Natural killer cell (primary cell): ENCODE results near the gene ZNF611. TPM values are rescaled to one million over a fixed set of nuclear protein-coding genes. Genes with fewer than 3 reads are reported as not detected.

Experiments
- ATAC-seq, 3 donors: fragments of 150-1000 bp in 2 of 3; fragments of 200-7000 bp in 1 of 3; cut with Tn5 transposase; 1 replicate in 1 of 3; 2 replicates in 2 of 3; pipeline ENCODE4 v1.10.0; 2021; ENCODE audit warnings: mild to moderate bottlenecking in 2 of 3, moderate library complexity in 2 of 3
- DNase-seq, 2 donors: peaks; one replicate each; pipeline versions ENCODE4 v3.0.0 to v3.0.0-alpha.2; 2013 to 2021; ENCODE audit warnings: mixed read lengths in 1 of 2
- H3K27ac ChIP-seq: one replicate; pipeline ENCODE4 v1.5.1; 2013; ENCODE audit warnings: mild to moderate bottlenecking, low read length
- H3K27me3 ChIP-seq: one replicate; pipeline ENCODE4 v1.6.1; 2013; ENCODE audit warnings: low read length; ENCODE audit not compliant: control insufficient read depth, insufficient read depth
- H3K36me3 ChIP-seq: one replicate; pipeline ENCODE4 v1.6.1; 2013; ENCODE audit warnings: low read length; ENCODE audit not compliant: control insufficient read depth, insufficient read depth
- H3K4me1 ChIP-seq: one replicate; pipeline ENCODE4 v1.6.1; 2013; ENCODE audit warnings: low read length; ENCODE audit not compliant: control insufficient read depth, insufficient read depth
- H3K4me3 ChIP-seq: one replicate; pipeline ENCODE4 v1.5.1; 2013; ENCODE audit warnings: low read length
- H3K9me3 ChIP-seq: one replicate; pipeline ENCODE4 v1.6.1; 2013; ENCODE audit warnings: low read length; ENCODE audit not compliant: control insufficient read depth, insufficient read depth
- H3K27ac Mint-ChIP-seq, 2 donors: one replicate each; pipeline ENCODE4 v1.8.0; 2022; ENCODE audit warnings: mild to moderate bottlenecking in 2 of 2, mixed read lengths in 2 of 2, moderate library complexity in 1 of 2
- H3K27me3 Mint-ChIP-seq, 2 donors: one replicate each; pipeline ENCODE4 v1.8.0; 2022; ENCODE audit warnings: low read depth in 2 of 2, mixed read lengths in 2 of 2
- H3K36me3 Mint-ChIP-seq: one replicate; pipeline ENCODE4 v1.8.0; 2022; ENCODE audit warnings: mixed read lengths
- H3K4me1 Mint-ChIP-seq, 2 donors: one replicate each; pipeline ENCODE4 v1.8.0; 2022; ENCODE audit warnings: mixed read lengths in 2 of 2
- H3K4me3 Mint-ChIP-seq: one replicate; pipeline ENCODE4 v1.8.0; 2022; ENCODE audit warnings: mild to moderate bottlenecking, moderate library complexity, mixed read lengths
- H3K9me3 Mint-ChIP-seq, 2 donors: one replicate each; pipeline ENCODE4 v1.8.0; 2022; ENCODE audit warnings: mixed read lengths in 2 of 2
- CTCF ChIP-seq: fragments of 200-600 bp; IDR thresholded peaks from one replicate; pipeline ENCODE4 v1.8.0; 2022; ENCODE audit warnings: antibody characterized with exemption
- WGBS: methylation state at CpG from one replicate; pipeline ENCODE4 v1.1.7; 2013; ENCODE audit warnings: missing lambda C conversion rate; ENCODE audit not compliant: insufficient coverage; 5-methylcytosine and 5-hydroxymethylcytosine counted together
- intact Hi-C: fragments of 100-400 bp; cut with micrococcal nuclease; formaldehyde crosslinking; loops from one replicate; pipeline ENCODE4 v1.14.2; 2022
- total RNA-seq, 4 donors: library from RNA; stranded (reverse); fragments of 120-200 nt in 1 of 4; gene quantifications; one replicate each; pipeline versions ENCODE4 v1.2.3 to v1.2.4, GENCODE V29; 2013 to 2022

ZNF611 gene
- total RNA-seq, 3 donors from 2014 or later (not counting 1 experiment from before 2014, with no cell fraction given): 41.2 to 58.0 (median 44.2) TPM

DNA sequence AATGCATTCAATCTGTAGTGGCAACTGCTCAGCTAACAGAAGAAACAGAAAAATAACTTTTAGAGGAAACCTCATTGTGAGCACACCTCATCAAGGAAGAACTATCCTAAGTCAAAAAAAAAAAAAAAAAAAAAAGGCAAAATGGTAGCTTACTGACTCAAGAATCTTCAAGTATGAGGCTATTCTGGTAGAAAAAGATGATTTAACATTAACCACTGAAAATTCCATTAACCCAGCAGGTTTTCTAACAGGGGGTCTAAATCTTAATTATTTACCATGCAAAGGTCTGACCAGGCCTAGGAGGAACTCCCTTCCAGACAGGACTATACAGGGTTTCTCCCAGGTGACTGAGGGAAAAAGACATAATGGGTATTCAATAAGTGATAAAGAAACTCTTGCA lies 68.3 kb downstream of the ZNF611 start:
- no peak for DNase-seq
- Mint-ChIP-seq H3K27me3 (no peaks in the 10 kb centered on the region), H3K9me3 (no peaks in the 10 kb centered on the region), H3K27ac (peak overlapping the region in 1 of 2 donors; percentile 56), H3K4me1 (peaks cover 8 to 18% of the 10 kb centered on the region in 2 donors), H3K4me3 (no peak overlapping the region), H3K36me3 (no peaks in the 10 kb centered on the region)
- intact Hi-C loops: no loop called here
- ATAC-seq: no peak
- no peak overlapping the region for H3K27ac ChIP-seq
- no peaks in the 10 kb centered on the region for H3K27me3 ChIP-seq
- no peaks in the 10 kb centered on the region for H3K9me3 ChIP-seq
- H3K4me1 ChIP-seq: no peaks in the 10 kb centered on the region
- no peak overlapping the region for H3K4me3 ChIP-seq
- H3K36me3 ChIP-seq: peaks cover 3% of the 10 kb centered on the region
- TF ChIP-seq CTCF: no peak

DNA sequence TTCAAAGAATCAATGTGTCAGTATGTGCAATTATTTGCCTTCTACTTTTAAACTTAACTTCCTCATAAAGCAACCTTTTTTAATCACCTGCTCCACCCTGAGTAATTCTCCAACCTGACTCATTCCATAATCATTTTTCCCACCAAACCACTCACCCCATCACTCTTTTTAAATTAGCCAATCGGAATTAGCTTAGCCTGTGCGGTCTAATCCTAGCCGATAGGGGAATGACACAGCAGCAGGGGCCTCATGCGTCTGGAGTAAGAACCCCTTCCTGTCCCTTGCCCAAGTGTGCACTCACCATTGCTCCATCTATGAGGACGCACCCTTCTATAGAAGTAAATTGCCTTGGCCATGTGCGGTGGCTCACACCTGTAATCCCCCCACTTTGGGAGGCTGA lies 69.3 kb downstream of the ZNF611 start:
- Mint-ChIP-seq H3K4me1 (peaks cover 15 to 20% of the 10 kb centered on the region in 2 donors), H3K27ac (peak overlapping the region; percentile 6 to 56), H3K27me3 (no peaks in the 10 kb centered on the region), H3K36me3 (no peaks in the 10 kb centered on the region), H3K4me3 (no peak overlapping the region), H3K9me3 (no peaks in the 10 kb centered on the region)
- Histone ChIP-seq H3K4me3 (no peak overlapping the region), H3K27me3 (no peaks in the 10 kb centered on the region), H3K9me3 (no peaks in the 10 kb centered on the region), H3K27ac (no peak overlapping the region), H3K36me3 (peaks cover 3% of the 10 kb centered on the region), H3K4me1 (no peaks in the 10 kb centered on the region)
- ATAC-seq: no peak
- WGBS: 100% methylated on average over 6 of the region's 6 CpGs
- no peak for DNase-seq
- intact Hi-C loops: no loop called here
- TF ChIP-seq CTCF: no peak

- H3K36me3 Mint-ChIP-seq: no peaks in the 10 kb centered on the region
- no peaks in the 10 kb centered on the region for H3K9me3 Mint-ChIP-seq
- WGBS: 98% methylated on average over 4 of the region's 4 CpGs
- Histone ChIP-seq H3K27ac (no peak overlapping the region), H3K4me3 (no peak overlapping the region), H3K36me3 (peaks cover 6% of the 10 kb centered on the region), H3K9me3 (no peaks in the 10 kb centered on the region), H3K4me1 (no peaks in the 10 kb centered on the region), H3K27me3 (no peaks in the 10 kb centered on the region)
- no peak overlapping the region for H3K27ac Mint-ChIP-seq
- H3K4me3 Mint-ChIP-seq: no peak overlapping the region
- H3K27me3 Mint-ChIP-seq: no peaks in the 10 kb centered on the region
- TF ChIP-seq CTCF: no peak
- intact Hi-C loops: no loop called here
- DNase-seq (no peak), ATAC-seq (no peak)
- peaks cover 12 to 17% of the 10 kb centered on the region in 2 donors for H3K4me1 Mint-ChIP-seq
Measured at GRCh38 chr19:52665027-52665426, 69.8 kb downstream of the ZNF611 start.

- H3K27ac Mint-ChIP-seq: no peak overlapping the region
- Histone ChIP-seq H3K27me3 (no peaks in the 10 kb centered on the region), H3K4me1 (no peaks in the 10 kb centered on the region), H3K4me3 (no peak overlapping the region), H3K27ac (no peak overlapping the region), H3K36me3 (peaks cover 6% of the 10 kb centered on the region), H3K9me3 (no peaks in the 10 kb centered on the region)
- DNase-seq (no peak), ATAC-seq (no peak)
- no peak for TF ChIP-seq CTCF
- H3K4me1 Mint-ChIP-seq: peaks cover 9 to 15% of the 10 kb centered on the region in 2 donors
- intact Hi-C loops: no loop called here
- 95% methylated on average over 5 of the region's 5 CpGs for WGBS
- peaks cover 3% of the 10 kb centered on the region for H3K36me3 Mint-ChIP-seq
- no peaks in the 10 kb centered on the region for H3K27me3 Mint-ChIP-seq
- H3K9me3 Mint-ChIP-seq: no peaks in the 10 kb centered on the region
- no peak overlapping the region for H3K4me3 Mint-ChIP-seq
Measured at GRCh38 chr19:52664461-52664860, 70.4 kb downstream of the ZNF611 start.
